Suppressor macrophage (primary cell): ENCODE measurements around the gene SLCO4A1.

ENCODE experiments used
- DNase-seq, 4 experiments: peaks; one replicate each; pipeline ENCODE4 v3.0.0-alpha.2; 2020 to 2022

Gene SLCO4A1

GRCh38 chr20:62702895-62703852 is 60.9 kb downstream of the SLCO4A1 start:
- DNase-seq: peak; percentile 37 to 69 (median 44)

DNA sequence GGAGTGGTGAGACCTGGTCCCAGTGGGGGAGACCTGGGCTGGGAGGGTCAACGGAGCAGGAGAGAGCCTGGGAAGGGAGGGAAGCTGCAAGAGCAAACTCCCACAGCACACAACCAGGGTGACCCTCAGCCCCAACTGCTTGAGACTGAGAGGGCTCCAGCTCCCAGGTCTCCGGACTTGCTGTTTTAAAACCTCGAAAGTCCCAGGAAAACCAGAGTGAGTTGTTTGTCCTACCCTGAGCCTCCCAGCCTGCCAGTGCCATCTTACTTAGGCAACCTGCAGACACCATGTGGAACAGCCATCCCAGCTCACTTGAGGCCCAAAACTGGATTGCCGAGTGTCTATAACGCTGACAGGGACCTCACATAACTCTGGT is 61.5 kb downstream of the SLCO4A1 start:
- DNase-seq: no peak

- peak; percentile 67 to 73 (median 70) for DNase-seq
These were observed 62.1 kb downstream of the SLCO4A1 start for GRCh38 chr20:62704341-62704948.

DNA sequence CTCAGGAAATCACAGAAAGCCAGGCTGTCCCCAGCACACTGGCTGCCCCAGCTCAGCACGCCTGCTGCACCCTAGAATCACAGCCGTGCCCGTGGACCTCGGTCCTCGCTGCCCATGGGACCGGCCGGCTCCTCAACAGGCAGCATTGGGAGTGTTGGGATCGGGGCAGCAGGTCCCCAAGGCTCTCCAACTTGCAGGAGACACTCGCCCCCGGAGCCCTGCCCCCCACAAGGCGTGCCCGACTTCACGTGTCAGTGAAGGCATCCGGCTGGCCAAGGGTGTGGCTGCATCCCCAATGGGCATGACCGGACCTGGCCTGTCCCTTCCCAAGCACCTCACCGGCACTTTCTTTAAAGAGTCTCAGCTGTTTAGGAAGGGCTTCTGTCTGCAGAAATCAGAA is 63.3 kb downstream of the SLCO4A1 start:
- DNase-seq: no peak

- no peak for DNase-seq
These were observed 64.0 kb downstream of the SLCO4A1 start for GRCh38 chr20:62706344-62706743.

- no peak for DNase-seq
These were observed 64.6 kb downstream of the SLCO4A1 start for GRCh38 chr20:62706857-62707256.

GRCh38 chr20:62707276-62707920 is 65.1 kb downstream of the SLCO4A1 start:
- DNase-seq: no peak

GRCh38 chr20:62707921-62708521 is 65.7 kb downstream of the SLCO4A1 start:
- DNase-seq: peak in 3 of 4 experiments; percentile 29 to 37 (median 29)

GRCh38 chr20:62708591-62709536 is 66.6 kb downstream of the SLCO4A1 start, which contains the start of gene NTSR1:
NTSR1 (plus strand) TSS chr20:62708836; CDS start chr20:62709208, 372 bp downstream.
- peak; percentile 26 to 51 (median 31) for DNase-seq

GRCh38 chr20:62709537-62709905 is 67.2 kb downstream of the SLCO4A1 start:
- no peak for DNase-seq

DNA sequence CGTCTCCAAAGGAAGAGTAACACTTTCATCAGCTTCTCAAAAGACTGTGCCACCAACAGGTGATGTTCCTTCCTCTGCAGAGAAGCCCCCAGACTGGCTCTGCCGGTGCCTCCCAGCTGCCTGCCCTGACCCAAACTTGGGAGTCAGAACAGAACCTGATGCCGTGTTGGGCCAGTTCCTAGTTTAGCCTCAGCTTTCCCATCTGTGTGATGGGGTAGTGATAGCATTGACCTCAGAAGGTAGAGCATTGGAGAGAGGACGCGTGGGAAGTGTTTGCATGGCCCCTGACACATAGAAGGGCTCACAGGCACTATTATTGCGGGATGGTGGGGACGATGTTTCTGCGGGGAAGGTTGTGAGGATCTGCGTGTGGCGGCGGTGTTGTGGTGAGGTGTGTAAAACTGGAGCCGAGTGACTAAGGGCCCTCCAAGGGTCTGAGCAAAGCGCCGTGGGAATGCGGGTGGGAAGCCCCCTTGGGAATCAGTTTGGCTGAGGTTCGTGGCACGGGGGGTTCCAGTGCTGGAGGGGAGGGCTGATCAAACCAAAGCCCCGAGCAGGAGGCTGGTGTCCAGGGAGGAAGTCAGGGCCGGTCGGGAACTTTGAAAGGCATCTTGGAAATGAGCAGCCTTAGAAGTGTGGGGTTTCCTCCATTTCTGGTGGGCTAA is 68.0 kb downstream of the SLCO4A1 start:
- DNase-seq: no peak

- DNase-seq: peak; percentile 61 to 83 (median 72)
These were observed 68.8 kb downstream of the SLCO4A1 start for GRCh38 chr20:62710886-62711702.

- DNase-seq: no peak
These were observed 69.4 kb downstream of the SLCO4A1 start for GRCh38 chr20:62711703-62712101.

DNA sequence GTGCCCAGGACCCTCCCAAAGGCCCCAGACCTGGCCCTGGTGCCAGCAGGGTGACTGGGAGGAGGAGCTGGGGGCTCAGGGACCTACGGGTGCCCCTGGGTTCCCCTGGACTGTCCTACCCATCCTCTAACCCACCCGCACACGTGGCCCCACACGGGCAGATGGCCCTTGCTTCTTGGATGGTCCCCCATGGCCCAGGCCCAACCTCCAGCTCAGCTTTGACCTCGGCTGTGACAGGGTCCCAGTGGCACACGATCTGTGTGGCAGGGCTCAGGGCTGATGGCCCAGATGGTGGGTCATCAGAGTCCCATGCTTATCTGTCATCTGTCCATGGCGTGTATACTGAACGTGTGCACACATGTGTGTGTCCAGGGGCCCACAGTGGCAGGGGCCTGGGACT is 70.3 kb downstream of the SLCO4A1 start:
- no peak for DNase-seq

DNA sequence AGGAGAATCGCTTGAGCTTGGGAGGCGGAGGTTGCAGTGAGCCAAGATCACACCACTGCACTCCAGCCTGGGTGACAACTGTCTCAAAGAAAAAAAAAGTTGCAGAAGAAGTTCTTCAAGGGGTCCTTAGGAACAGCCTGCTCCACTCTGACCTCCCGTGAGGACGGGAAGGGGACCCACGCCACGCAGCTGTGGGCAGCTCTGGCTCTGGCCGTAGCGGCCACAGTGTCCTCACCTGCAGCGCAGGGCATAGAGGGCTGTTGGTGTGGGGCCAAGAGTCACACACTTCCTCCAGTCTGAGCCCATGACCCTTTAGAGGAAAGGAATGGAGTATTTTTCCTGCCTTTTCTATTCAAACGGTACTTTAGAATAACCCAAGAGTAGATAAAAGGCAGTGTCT is 71.7 kb downstream of the SLCO4A1 start:
- DNase-seq: no peak

GRCh38 chr20:62714799-62715198 is 72.5 kb downstream of the SLCO4A1 start:
- DNase-seq: no peak

DNA sequence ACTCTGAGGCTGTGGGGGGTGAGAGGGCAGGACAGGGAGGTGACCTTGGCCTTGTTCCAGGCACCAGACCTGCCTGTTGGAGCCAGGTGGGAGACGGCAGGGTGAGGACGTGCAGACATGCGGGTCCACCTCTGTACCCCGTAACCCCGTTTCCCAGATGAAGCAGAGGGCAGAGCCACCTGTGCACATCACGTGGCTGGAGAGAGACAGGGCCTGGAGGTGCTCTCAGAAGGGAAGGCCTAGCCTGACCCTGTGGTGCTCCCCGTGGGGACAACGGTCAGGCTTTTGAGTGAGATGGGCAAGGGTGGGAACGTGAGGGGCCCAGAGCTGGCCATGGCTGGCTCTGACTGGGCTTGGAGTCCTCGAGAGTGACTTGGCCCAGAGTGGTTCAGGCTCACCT is 72.9 kb downstream of the SLCO4A1 start:
- no peak for DNase-seq

DNA sequence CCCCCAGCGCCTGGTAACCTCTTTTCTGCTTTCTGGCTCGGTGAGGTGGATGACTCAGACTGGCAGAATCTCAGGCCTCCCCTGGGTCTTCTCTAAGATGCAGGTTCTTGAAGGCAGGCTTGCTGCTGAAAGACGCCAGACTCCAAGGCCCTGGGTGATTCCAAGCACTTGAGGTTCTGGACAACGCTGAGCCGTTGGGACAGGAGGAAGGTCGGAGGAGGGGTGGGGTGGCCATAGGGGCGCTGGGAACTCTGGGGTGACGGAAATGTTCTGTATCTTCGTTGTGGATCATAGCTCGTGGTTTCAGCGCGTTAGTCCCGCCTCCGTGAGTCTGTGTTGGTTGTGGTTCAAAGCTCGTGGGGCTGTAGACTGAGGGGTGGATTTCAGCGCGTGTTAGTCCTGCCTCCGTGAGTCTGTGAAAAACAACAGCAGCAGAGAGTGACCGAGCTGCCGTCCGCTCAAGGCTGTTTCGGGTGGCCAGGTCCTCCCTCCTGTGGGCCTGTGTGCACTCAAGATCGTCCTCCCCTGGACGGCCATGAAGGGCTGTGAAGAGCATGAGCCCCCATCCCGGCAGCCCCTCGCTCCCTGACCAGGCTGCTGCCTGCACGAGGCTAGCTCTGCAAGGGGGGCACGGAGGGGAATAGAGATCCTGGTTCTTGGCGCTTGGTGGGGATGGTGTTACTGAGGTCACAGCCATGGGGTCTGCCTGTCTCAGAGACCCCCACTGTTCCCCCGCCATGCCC is 74.1 kb downstream of the SLCO4A1 start:
- no peak for DNase-seq

GRCh38 chr20:62716941-62717310 is 74.6 kb downstream of the SLCO4A1 start:
- no peak for DNase-seq

- DNase-seq: no peak
These were observed 75.6 kb downstream of the SLCO4A1 start for GRCh38 chr20:62717933-62718332.
